GDM1 (cell line): ENCODE measurements around the gene MORN1.

Source experiments
- DNase-seq: peaks from one replicate; lab custom pipeline; 2025; lab: John Stamatoyannopoulos, UW

Gene MORN1

GRCh38 chr1:2373551-2374251 lies 17.7 kb downstream of the MORN1 start:
- no peak for DNase-seq

GRCh38 chr1:2372551-2373490 lies 18.5 kb downstream of the MORN1 start:
- DNase-seq, result no peak

GRCh38 chr1:2368053-2368744 lies 23.2 kb downstream of the MORN1 start:
- DNase-seq, result no peak

GRCh38 chr1:2363847-2364513 lies 27.4 kb downstream of the MORN1 start:
- no peak for DNase-seq

- no peak for DNase-seq
Observed at GRCh38 chr1:2360588-2361364, 30.6 kb downstream of the MORN1 start.

GRCh38 chr1:2358651-2359640 lies 32.4 kb downstream of the MORN1 start:
- no peak for DNase-seq

- DNase-seq, result no peak
Observed at GRCh38 chr1:2358072-2358471, 33.3 kb downstream of the MORN1 start.

- no peak for DNase-seq
Observed at GRCh38 chr1:2356911-2357845, 34.2 kb downstream of the MORN1 start.

- no peak for DNase-seq
Observed at GRCh38 chr1:2356401-2356800, 35.0 kb downstream of the MORN1 start.

- DNase-seq, result no peak
Observed at GRCh38 chr1:2355373-2356261, 35.7 kb downstream of the MORN1 start.

GRCh38 chr1:2354511-2355372 lies 36.6 kb downstream of the MORN1 start:
- no peak for DNase-seq

- no peak for DNase-seq
Observed at GRCh38 chr1:2353551-2354438, 37.6 kb downstream of the MORN1 start.

- no peak for DNase-seq
Observed at GRCh38 chr1:2352897-2353550, 38.3 kb downstream of the MORN1 start.

GRCh38 chr1:2352341-2352896 lies 38.9 kb downstream of the MORN1 start:
- no peak for DNase-seq

GRCh38 chr1:2351723-2352122 lies 39.6 kb downstream of the MORN1 start:
- DNase-seq, result no peak
